Brain microvascular endothelial cell (primary cell): ENCODE data around the gene NPAS2.

Experiments used
- DNase-seq: peaks from one replicate; pipeline ENCODE4 v3.0.0-alpha.2; 2020
- H3K27ac ChIP-seq: fragments of 250-450 bp; sonication (Bioruptor Pico); 2 replicates; pipeline ENCODE4 v1.5.1; 2020; ENCODE audit warnings: mild to moderate bottlenecking, moderate library complexity
- H3K27me3 ChIP-seq: fragments of 250-450 bp; sonication (Bioruptor Pico); replicated peaks from 2 replicates; pipeline ENCODE4 v1.5.1; 2020; ENCODE audit warnings: mild to moderate bottlenecking
- H3K36me3 ChIP-seq: fragments of 250-450 bp; sonication (Bioruptor Pico); replicated peaks from 2 replicates; pipeline ENCODE4 v1.5.1; 2020; ENCODE audit warnings: mild to moderate bottlenecking
- H3K4me3 ChIP-seq: 2 replicates; pipeline ENCODE4 v1.5.1; 2011; ENCODE audit warnings: low read depth, mild to moderate bottlenecking, control low read depth, low read length, moderate library complexity
- in situ Hi-C: cut with HindIII; loops from 2 replicates; pipeline ENCODE4 v1.10.0; 2017; ENCODE audit warnings: low sequenced_read_pairs, low pct_ligation_motif_present
- TF ChIP-seq, protein P1 (sequence below): IDR thresholded peaks from 2 replicates; pipeline ENCODE4 v1.5.1; 2011; ENCODE audit warnings: low read depth, mild to moderate bottlenecking, moderate library complexity, low read length, control low read depth, inconsistent platforms; ENCODE audit errors: missing control alignments

NPAS2 gene

GRCh38 chr2:100831831-100832230 is 11.9 kb downstream of the NPAS2 start:
- Histone ChIP-seq H3K27me3 (no peaks in the 10 kb centered on the region), H3K27ac (no peak overlapping the region), H3K36me3 (no peaks in the 10 kb centered on the region), H3K4me3 (no peak overlapping the region)
- no peak for DNase-seq
- TF ChIP-seq, protein P1, sequence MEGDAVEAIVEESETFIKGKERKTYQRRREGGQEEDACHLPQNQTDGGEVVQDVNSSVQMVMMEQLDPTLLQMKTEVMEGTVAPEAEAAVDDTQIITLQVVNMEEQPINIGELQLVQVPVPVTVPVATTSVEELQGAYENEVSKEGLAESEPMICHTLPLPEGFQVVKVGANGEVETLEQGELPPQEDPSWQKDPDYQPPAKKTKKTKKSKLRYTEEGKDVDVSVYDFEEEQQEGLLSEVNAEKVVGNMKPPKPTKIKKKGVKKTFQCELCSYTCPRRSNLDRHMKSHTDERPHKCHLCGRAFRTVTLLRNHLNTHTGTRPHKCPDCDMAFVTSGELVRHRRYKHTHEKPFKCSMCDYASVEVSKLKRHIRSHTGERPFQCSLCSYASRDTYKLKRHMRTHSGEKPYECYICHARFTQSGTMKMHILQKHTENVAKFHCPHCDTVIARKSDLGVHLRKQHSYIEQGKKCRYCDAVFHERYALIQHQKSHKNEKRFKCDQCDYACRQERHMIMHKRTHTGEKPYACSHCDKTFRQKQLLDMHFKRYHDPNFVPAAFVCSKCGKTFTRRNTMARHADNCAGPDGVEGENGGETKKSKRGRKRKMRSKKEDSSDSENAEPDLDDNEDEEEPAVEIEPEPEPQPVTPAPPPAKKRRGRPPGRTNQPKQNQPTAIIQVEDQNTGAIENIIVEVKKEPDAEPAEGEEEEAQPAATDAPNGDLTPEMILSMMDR = no peak
- in situ Hi-C loops = no loop called here

DNA sequence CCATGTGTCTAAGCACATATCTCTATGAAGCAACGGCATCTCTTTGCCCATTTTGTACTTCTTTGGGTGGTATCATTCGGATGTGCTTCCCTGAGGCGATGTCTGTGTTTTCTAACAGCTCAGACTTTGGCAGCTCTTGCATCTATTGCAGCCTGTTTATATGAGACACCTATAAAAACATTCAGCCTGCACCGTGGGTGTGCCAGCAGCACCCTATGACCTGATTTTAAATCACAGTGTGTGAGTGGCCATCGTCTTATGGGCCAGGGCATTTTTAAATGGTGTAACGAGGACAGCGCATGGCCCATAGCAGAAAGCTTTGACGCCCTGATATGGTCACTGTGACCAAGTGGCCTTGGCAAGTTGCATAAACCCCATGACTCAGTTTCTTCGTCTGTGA is 12.9 kb downstream of the NPAS2 start:
- Histone ChIP-seq H3K4me3 (no peak overlapping the region), H3K27ac (no peak overlapping the region), H3K36me3 (no peaks in the 10 kb centered on the region), H3K27me3 (no peaks in the 10 kb centered on the region)
- TF ChIP-seq, protein P1 = no peak
- in situ Hi-C loops = no loop called here
- DNase-seq = no peak

DNA sequence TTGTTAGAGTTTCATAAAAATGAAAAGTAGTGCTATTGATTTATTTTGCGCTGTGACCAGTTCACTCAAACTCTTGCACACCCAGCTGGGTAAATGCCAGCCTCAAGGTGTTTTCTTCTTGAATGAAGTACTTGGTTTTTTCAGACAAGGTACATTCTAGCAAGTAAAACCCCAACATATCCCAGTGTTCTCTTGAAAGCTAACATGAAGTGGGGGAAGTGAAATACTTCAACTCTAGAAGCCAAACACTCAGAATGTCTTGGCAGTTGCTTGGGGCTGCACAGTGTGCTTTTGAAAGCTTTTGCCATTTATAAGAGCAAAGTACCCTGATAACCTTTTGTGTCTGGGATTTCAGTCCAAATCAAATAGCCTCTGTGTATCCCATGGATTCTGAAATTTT is 13.4 kb downstream of the NPAS2 start:
- Histone ChIP-seq H3K27ac (no peak overlapping the region), H3K4me3 (no peak overlapping the region), H3K36me3 (no peaks in the 10 kb centered on the region), H3K27me3 (no peaks in the 10 kb centered on the region)
- in situ Hi-C loops = no loop called here
- TF ChIP-seq, protein P1 = no peak
- DNase-seq = no peak

DNA sequence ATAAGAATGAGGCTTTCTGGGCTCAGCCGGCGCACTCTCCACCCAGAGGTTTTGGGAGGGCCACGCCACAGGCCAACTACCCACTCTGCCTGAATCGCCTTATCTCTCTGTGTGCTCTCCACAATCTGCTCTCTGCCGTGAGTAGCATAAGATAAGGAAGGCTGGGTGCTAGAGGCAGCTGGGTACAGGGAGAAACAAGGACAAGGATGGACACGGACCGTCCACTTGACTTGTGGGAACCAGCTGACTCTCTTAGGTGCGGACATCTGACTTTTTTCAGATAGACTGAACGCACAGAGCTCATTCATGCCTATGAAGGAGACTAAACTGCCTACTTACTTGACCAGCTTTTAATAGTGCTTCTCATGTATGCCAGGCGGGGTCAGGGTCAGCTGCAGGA is 14.3 kb downstream of the NPAS2 start:
- TF ChIP-seq, protein P1 = no peak

DNA sequence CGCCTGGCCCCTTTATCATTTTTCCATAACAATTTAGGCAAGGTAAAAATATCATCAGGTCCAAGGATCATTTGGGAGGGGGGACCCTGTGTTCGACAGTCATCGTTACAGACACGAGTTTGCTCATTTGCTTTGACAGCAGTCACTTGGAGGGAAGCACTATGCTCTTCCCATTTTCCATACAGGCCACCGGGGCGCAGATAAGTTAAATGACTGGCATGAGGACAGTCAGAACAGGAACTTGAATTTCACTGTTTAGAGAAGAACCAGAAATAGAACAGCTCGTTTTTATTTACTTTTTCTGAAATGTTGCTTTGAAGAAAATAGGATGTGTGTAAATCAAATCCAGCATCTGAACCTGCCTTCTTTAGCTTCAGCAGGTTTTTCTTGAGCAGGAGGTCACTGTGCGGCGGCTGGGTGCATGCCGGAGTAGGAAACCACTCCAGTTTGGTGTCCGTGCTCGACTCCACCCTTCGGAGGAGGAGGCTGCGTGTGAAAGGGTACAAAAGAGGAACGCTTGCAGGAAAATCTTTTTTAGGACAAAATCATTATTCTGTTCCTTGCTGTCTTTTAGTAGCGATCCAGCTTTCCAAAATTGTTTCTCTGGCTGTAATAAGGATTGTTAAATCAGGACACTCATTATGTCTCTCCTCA is 15.2 kb downstream of the NPAS2 start:
- H3K4me3 ChIP-seq = no peak overlapping the region
- no peaks in the 10 kb centered on the region for H3K27me3 ChIP-seq
- no peak for DNase-seq
- H3K36me3 ChIP-seq = no peaks in the 10 kb centered on the region
- no peak overlapping the region for H3K27ac ChIP-seq
- in situ Hi-C loops = no loop called here
- TF ChIP-seq, protein P1 = no peak

More for the DNA sequence above, 14.3 kb downstream of the NPAS2 start:
- in situ Hi-C loops = no loop called here
- Histone ChIP-seq H3K27ac (no peak overlapping the region), H3K27me3 (no peaks in the 10 kb centered on the region), H3K36me3 (no peaks in the 10 kb centered on the region), H3K4me3 (no peak overlapping the region)
- DNase-seq = no peak

- Histone ChIP-seq H3K36me3 (no peaks in the 10 kb centered on the region), H3K27ac (peak overlapping the region; percentile 44), H3K27me3 (no peaks in the 10 kb centered on the region), H3K4me3 (no peak overlapping the region)
- TF ChIP-seq, protein P1 = no peak
- in situ Hi-C loops = no loop called here
- peak; percentile 60 for DNase-seq
Observed at GRCh38 chr2:100840519-100840918, 20.6 kb downstream of the NPAS2 start.
